GM23338 (cell line): ENCODE results near the gene MAGEA2. TPM values are rescaled to one million over a fixed set of nuclear protein-coding genes. Genes with fewer than 3 reads are reported as not detected.
"Not testable (repeated sequence)": the region's sequence is repeated elsewhere in the genome, so short reads cannot be mapped to it uniquely, and the experiment has no call there.

Experiments used
- ATAC-seq: fragments of 200-7000 bp; cut with Tn5 transposase; 3 replicates; pipeline ENCODE4 v1.9.1; 2020
- DNase-seq: peaks from one replicate; pipeline ENCODE4 v3.0.0-alpha.2; 2015; ENCODE audit warnings: low spot score
- H2AFZ ChIP-seq: fragments of 200-600 bp; sonication (generic); 2 replicates; pipeline ENCODE4 v1.8.0; 2016; ENCODE audit warnings: antibody characterized with exemption, mild to moderate bottlenecking, moderate library complexity
- H3F3A ChIP-seq: fragments of 200-600 bp; sonication (generic); replicated peaks from 2 replicates; pipeline ENCODE4 v1.8.0; 2017; ENCODE audit warnings: antibody characterized with exemption, mixed run types, low read depth
- H3K27ac ChIP-seq: fragments of 200-600 bp; sonication (generic); 2 replicates; pipeline ENCODE4 v1.6.1; 2016; ENCODE audit warnings: low read depth
- H3K27me3 ChIP-seq: fragments of 200-600 bp; sonication (generic); 2 replicates; pipeline ENCODE4 v1.8.0; 2016; ENCODE audit warnings: mild to moderate bottlenecking, mixed run types, moderate library complexity; ENCODE audit not compliant: insufficient read depth
- H3K36me3 ChIP-seq: fragments of 200-600 bp; sonication (generic); 2 replicates; pipeline ENCODE4 v1.8.0; 2016; ENCODE audit warnings: mild to moderate bottlenecking; ENCODE audit not compliant: insufficient read depth
- H3K4me1 ChIP-seq: fragments of 200-600 bp; sonication (generic); 2 replicates; pipeline ENCODE4 v1.8.0; 2016; ENCODE audit warnings: mild to moderate bottlenecking, moderate library complexity; ENCODE audit not compliant: insufficient read depth
- H3K4me2 ChIP-seq: fragments of 200-600 bp; sonication (generic); 2 replicates; pipeline ENCODE4 v1.7.1; 2017; ENCODE audit warnings: mixed run types
- H3K4me3 ChIP-seq: fragments of 200-600 bp; sonication (generic); 2 replicates; pipeline ENCODE4 v1.6.1; 2016; ENCODE audit warnings: mixed run types
- H3K79me2 ChIP-seq: fragments of 200-600 bp; sonication (generic); replicated peaks from 2 replicates; pipeline ENCODE4 v1.8.0; 2017; ENCODE audit warnings: mild to moderate bottlenecking; ENCODE audit not compliant: insufficient read depth
- H3K9me2 ChIP-seq: fragments of 200-600 bp; sonication (generic); 2 replicates; pipeline ENCODE4 v1.8.0; 2017; ENCODE audit not compliant: insufficient read depth
- H4K20me1 ChIP-seq: fragments of 200-600 bp; sonication (generic); replicated peaks from 2 replicates; pipeline ENCODE4 v1.8.0; 2017; ENCODE audit warnings: mild to moderate bottlenecking; ENCODE audit not compliant: insufficient read depth
- H3K27ac Mint-ChIP-seq: 2 replicates; pipeline ENCODE4 v1.8.0; 2020; ENCODE audit warnings: inconsistent platforms, mild to moderate bottlenecking, moderate library complexity, mixed read lengths
- H3K27me3 Mint-ChIP-seq: 3 replicates; pipeline ENCODE4 v1.8.0; 2022; ENCODE audit warnings: low read depth, mild to moderate bottlenecking, moderate library complexity, mixed read lengths, inconsistent platforms; ENCODE audit not compliant: insufficient read depth, poor library complexity
- H3K36me3 Mint-ChIP-seq: 3 replicates; pipeline ENCODE4 v1.8.0; 2021; ENCODE audit warnings: low read depth, mild to moderate bottlenecking, inconsistent platforms, moderate library complexity, mixed read lengths
- H3K4me1 Mint-ChIP-seq: 3 replicates; pipeline ENCODE4 v1.8.0; 2020; ENCODE audit warnings: mild to moderate bottlenecking, inconsistent platforms, mixed read lengths
- H3K4me3 Mint-ChIP-seq: 3 replicates; pipeline ENCODE4 v1.8.0; 2021; ENCODE audit warnings: moderate library complexity, mild to moderate bottlenecking, inconsistent platforms, mixed read lengths
- H3K9me3 Mint-ChIP-seq: 3 replicates; pipeline ENCODE4 v1.8.0; 2020; ENCODE audit warnings: moderate library complexity, mild to moderate bottlenecking, inconsistent platforms, mixed read lengths
- polyA plus RNA-seq: library from polyadenylated mRNA; unstranded; fragments of >200 nt; fragmentation: Nextera tagmentation; extraction: Ambion mirVana; gene quantifications from 2 replicates; pipeline ENCODE4 v1.2.1, GENCODE V29; 2016
- total RNA-seq: library from RNA; depleted of rRNA; stranded (reverse); fragments of >200 nt; shearing (Covaris generic); gene quantifications from 2 replicates; pipeline ENCODE4 v1.2.3, GENCODE V29; 2014; rRNA removed

The MAGEA2 gene
- total and polyA plus RNA-seq, 2 experiments from 2014 or later = 1.5 to 5.5 TPM

DNA sequence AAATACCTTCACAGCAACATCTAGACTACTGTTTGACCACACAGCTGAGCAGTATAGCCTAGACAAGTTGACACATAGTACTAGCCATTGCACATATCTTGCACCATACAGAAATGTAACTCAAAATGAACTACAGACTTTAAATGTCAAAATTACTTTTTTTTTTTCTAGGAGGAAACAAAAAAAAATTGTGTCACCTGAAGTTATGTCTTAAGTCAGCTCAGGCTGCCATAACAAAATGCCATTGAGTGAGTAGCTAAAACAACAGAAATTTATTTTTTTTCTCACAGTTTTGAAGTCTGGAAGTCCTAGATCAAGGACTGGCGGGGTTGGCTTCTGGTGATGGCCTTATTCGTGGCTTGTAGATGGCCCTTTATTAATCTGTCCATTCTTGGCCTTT, 44.5 kb downstream of the MAGEA2 start, which contains the start of gene CSAG2:
TSS of gene CSAG2 (minus strand) at position 101 of the 400 bp plus-strand sequence. CDS start 161 bp downstream, outside the sequence.
- not testable (repeated sequence) for H3K9me2 ChIP-seq, H2AFZ ChIP-seq, H3K27me3 ChIP-seq, H3K4me1 Mint-ChIP-seq, H3K27ac ChIP-seq, H3K4me2 ChIP-seq, H3K36me3 Mint-ChIP-seq, ATAC-seq, H3F3A ChIP-seq, H3K4me1 ChIP-seq, H3K36me3 ChIP-seq, H3K4me3 ChIP-seq, H3K9me3 Mint-ChIP-seq, H4K20me1 ChIP-seq, DNase-seq, H3K4me3 Mint-ChIP-seq, H3K27ac Mint-ChIP-seq, H3K79me2 ChIP-seq, H3K27me3 Mint-ChIP-seq

DNA sequence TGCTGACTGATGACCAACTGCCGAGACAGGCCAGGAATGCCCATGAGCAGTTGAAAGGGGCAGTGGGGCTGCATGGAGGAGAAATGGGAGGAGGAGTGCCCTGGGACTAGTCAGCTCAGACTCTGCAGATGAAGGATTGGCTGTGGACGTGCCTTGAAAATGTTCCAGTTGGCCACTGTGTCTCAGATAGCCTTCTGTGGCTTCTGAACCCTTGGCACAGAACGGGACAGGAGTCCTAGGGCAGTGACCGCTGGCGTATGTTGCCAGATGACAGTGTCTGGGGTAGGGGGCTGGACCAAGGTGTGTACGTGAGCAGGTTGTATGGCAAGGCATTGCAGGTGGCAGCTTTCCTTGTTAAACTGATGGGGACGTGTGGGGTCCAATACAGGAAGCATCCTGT, 47.1 kb downstream of the MAGEA2 start:
- not testable (repeated sequence) for H3K27me3 Mint-ChIP-seq, H3K27me3 ChIP-seq, H3K27ac ChIP-seq, H3K79me2 ChIP-seq, H3K4me1 ChIP-seq, H3K4me2 ChIP-seq, H3K9me2 ChIP-seq, H3K4me3 ChIP-seq, H3K36me3 ChIP-seq, H3K4me3 Mint-ChIP-seq, DNase-seq, H2AFZ ChIP-seq, H3K27ac Mint-ChIP-seq, ATAC-seq, H3F3A ChIP-seq, H3K4me1 Mint-ChIP-seq, H3K9me3 Mint-ChIP-seq, H3K36me3 Mint-ChIP-seq, H4K20me1 ChIP-seq

DNA sequence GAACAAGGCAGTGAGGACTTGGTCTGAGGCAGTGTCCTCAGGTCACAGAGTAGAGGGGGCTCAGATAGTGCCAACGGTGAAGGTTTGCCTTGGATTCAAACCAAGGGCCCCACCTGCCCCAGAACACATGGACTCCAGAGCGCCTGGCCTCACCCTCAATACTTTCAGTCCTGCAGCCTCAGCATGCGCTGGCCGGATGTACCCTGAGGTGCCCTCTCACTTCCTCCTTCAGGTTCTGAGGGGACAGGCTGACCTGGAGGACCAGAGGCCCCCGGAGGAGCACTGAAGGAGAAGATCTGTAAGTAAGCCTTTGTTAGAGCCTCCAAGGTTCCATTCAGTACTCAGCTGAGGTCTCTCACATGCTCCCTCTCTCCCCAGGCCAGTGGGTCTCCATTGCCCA, 53.3 kb downstream of the MAGEA2 start:
- not testable (repeated sequence) for H3K4me2 ChIP-seq, ATAC-seq, H3K4me1 Mint-ChIP-seq, H3K27ac ChIP-seq, H3K4me1 ChIP-seq, H2AFZ ChIP-seq, H4K20me1 ChIP-seq, H3K27ac Mint-ChIP-seq, H3K9me2 ChIP-seq, DNase-seq, H3K27me3 ChIP-seq, H3K9me3 Mint-ChIP-seq, H3K4me3 ChIP-seq, H3K36me3 Mint-ChIP-seq, H3K4me3 Mint-ChIP-seq, H3K36me3 ChIP-seq, H3F3A ChIP-seq, H3K79me2 ChIP-seq, H3K27me3 Mint-ChIP-seq

Other genes with a start within 250 kb of the MAGEA2 start
- 7.8 and 10.1 TPM in 2 replicates for gene GABRQ, start 115.9 kb downstream of the MAGEA2 start, total RNA-seq
- gene GABRQ, start 115.9 kb downstream of the MAGEA2 start, polyA plus RNA-seq = 2.1 and 2.2 TPM in 2 replicates
- not detected in 2 replicates for gene MAGEA3, start 55.0 kb downstream of the MAGEA2 start, total RNA-seq
- 0.16 and 0.39 TPM in 2 replicates for gene MAGEA3, start 55.0 kb downstream of the MAGEA2 start, polyA plus RNA-seq
- not detected in 2 replicates for gene CSAG2, start 44.6 kb downstream of the MAGEA2 start, total RNA-seq
- gene CSAG2, start 44.6 kb downstream of the MAGEA2 start, polyA plus RNA-seq = not detected in 2 replicates
- 0.42 and 4.5 TPM in 2 replicates for gene MAGEA2B, start 39.2 kb downstream of the MAGEA2 start, total RNA-seq
- gene MAGEA2B, start 39.2 kb downstream of the MAGEA2 start, polyA plus RNA-seq = 3.1 and 5.2 TPM in 2 replicates
- gene CSAG1, start 20.1 kb downstream of the MAGEA2 start, total RNA-seq = not detected in 2 replicates
- 0.27 TPM in 1 of 2 replicates, not detected in the other for gene CSAG1, start 20.1 kb downstream of the MAGEA2 start, polyA plus RNA-seq
- 0.27 and 0.38 TPM in 2 replicates for gene MAGEA12, start 20.1 kb downstream of the MAGEA2 start, total RNA-seq
- 0.24 TPM in 1 of 2 replicates, not detected in the other for gene MAGEA12, start 20.1 kb downstream of the MAGEA2 start, polyA plus RNA-seq
- not detected in 2 replicates for gene CSAG3, start 5.4 kb upstream of the MAGEA2 start, total RNA-seq
- gene CSAG3, start 5.4 kb upstream of the MAGEA2 start, polyA plus RNA-seq = 3.2 and 4.8 TPM in 2 replicates
- gene MAGEA6, start 15.8 kb upstream of the MAGEA2 start, total RNA-seq = 0.35 TPM in 1 of 2 replicates, not detected in the other
- 0.30 TPM in 1 of 2 replicates, not detected in the other for gene MAGEA6, start 15.8 kb upstream of the MAGEA2 start, polyA plus RNA-seq
- 20.4 and 23.9 TPM in 2 replicates for gene CETN2, start 76.9 kb upstream of the MAGEA2 start, total RNA-seq
- gene CETN2, start 76.9 kb upstream of the MAGEA2 start, polyA plus RNA-seq = 53.4 and 53.7 TPM in 2 replicates
- gene NSDHL, start 77.2 kb upstream of the MAGEA2 start, total RNA-seq = 32.0 and 34.3 TPM in 2 replicates
- gene NSDHL, start 77.2 kb upstream of the MAGEA2 start, polyA plus RNA-seq = 28.2 and 32.4 TPM in 2 replicates
- gene ZNF185, start 144.2 kb upstream of the MAGEA2 start, total RNA-seq = 5.9 and 7.8 TPM in 2 replicates
- 2.7 and 2.9 TPM in 2 replicates for gene ZNF185, start 144.2 kb upstream of the MAGEA2 start, polyA plus RNA-seq
- 0.49 and 0.62 TPM in 2 replicates for gene PNMA5, start 240.3 kb upstream of the MAGEA2 start, total RNA-seq
- 0.10 and 0.24 TPM in 2 replicates for gene PNMA5, start 240.3 kb upstream of the MAGEA2 start, polyA plus RNA-seq